Heart left ventricle (tissue), 16 donors: Measurements from ENCODE around the gene SLC16A11. TPM values are rescaled to one million over a fixed set of nuclear protein-coding genes. Genes with fewer than 3 reads are reported as not detected.

ENCODE experiments used
- ATAC-seq, 4 donors: fragments of 200-7000 bp; cut with Tn5 transposase; one replicate each; pipeline ENCODE4 v1.9.1; 2020 to 2022; ENCODE audit warnings: moderate library complexity in 4 of 4, mild to moderate bottlenecking in 3 of 4, moderate number of reproducible peaks in 1 of 4
- DNase-seq, 5 donors: peaks; one replicate each; pipeline ENCODE4 v3.0.0-alpha.2; 2020
- H3K27ac ChIP-seq, 12 donors: fragments of 200-600 bp; sonication (generic) in 4 of 12; one replicate each; pipeline versions ENCODE4 v1.5.0 to v1.8.0; 2016 to 2022; ENCODE audit warnings: mild to moderate bottlenecking in 2 of 12
- H3K27me3 ChIP-seq, 9 donors: fragments of 200-600 bp; sonication (generic) in 2 of 9; one replicate each; pipeline versions ENCODE4 v1.5.1 to v1.8.0; 2016 to 2022; ENCODE audit warnings: mild to moderate bottlenecking in 3 of 9
- H3K36me3 ChIP-seq, 9 donors: fragments of 200-600 bp; sonication (generic) in 2 of 9; one replicate each; pipeline versions ENCODE4 v1.5.0 to v1.8.0; 2018 to 2022; ENCODE audit warnings: mild to moderate bottlenecking in 2 of 9
- H3K4me1 ChIP-seq, 12 donors: fragments of 200-600 bp; sonication (generic) in 4 of 12; one replicate each; pipeline versions ENCODE4 v1.5.0 to v1.8.0; 2016 to 2022; ENCODE audit warnings: mild to moderate bottlenecking in 3 of 12
- H3K4me3 ChIP-seq, 12 donors: fragments of 200-600 bp; sonication (generic) in 4 of 12; one replicate each; pipeline versions ENCODE4 v1.5.0 to v1.8.0; 2017 to 2022; ENCODE audit warnings: mild to moderate bottlenecking in 9 of 12, moderate library complexity in 4 of 12
- H3K9me3 ChIP-seq, 12 donors: fragments of 200-600 bp; sonication (generic) in 4 of 12; one replicate each; pipeline versions ENCODE4 v1.5.0 to v1.8.0; 2016 to 2022; ENCODE audit warnings: mild to moderate bottlenecking in 1 of 12
- CTCF ChIP-seq, 12 donors: fragments of 200-600 bp; sonication (generic) in 4 of 12; IDR thresholded peaks; one replicate each; pipeline versions ENCODE4 v1.5.0 to v1.8.0; 2018 to 2022; ENCODE audit warnings: antibody characterized with exemption in 12 of 12, mild to moderate bottlenecking in 5 of 12
- POLR2A ChIP-seq, 2 donors: fragments of 450-650 bp; IDR thresholded peaks; one replicate each; pipeline ENCODE4 v1.6.1; 2017; ENCODE audit warnings: antibody characterized with exemption in 2 of 2, mild to moderate bottlenecking in 2 of 2, moderate library complexity in 2 of 2
- WGBS, 4 donors: extraction: QIAGEN DNeasy Blood & Tissue Kit in 2 of 4; methylation state at CpG; one replicate each; pipeline versions ENCODE4 v1.1.5 to v1.1.7; 2013 to 2018; 5-methylcytosine and 5-hydroxymethylcytosine counted together
- intact Hi-C, 10 donors: fragments of 100-400 bp; cut with DNase I; formaldehyde crosslinking; loops; one replicate each; pipeline versions ENCODE4 v1.11.1 to v1.14.2; 2022
- polyA plus RNA-seq, 2 donors: library from polyadenylated mRNA; stranded (reverse); fragments of 200-250 nt; gene quantifications; one replicate each; pipeline ENCODE4 v1.2.3, GENCODE V29; 2013
- total RNA-seq, 9 donors: library from RNA; depleted of rRNA in 2 of 9; stranded (reverse); fragments of >200 nt in 2 of 9; fragmentation: NEBNext Ultra II Directional in 3 of 9; extraction: Animal tissue kit (Norgen Biotek cat#: 25700) in 3 of 9; gene quantifications; one replicate each; pipeline versions ENCODE4 v1.1.0 to v1.2.4, GENCODE V29; 2016 to 2023
- donor health status: ischemic (EF 13 %, LVEDD 7.1; RV severe dilation, severe dysfunction).
- donor health status: healthy with polysubstance abuse.
- donor health status: DM: no; HTN: yes; CAD: no.
- donor health status: DM: no; HTN: no; CAD: no.
- donor health status: ischemic (EF 25% LVEDD 6.9; RV normal size, moderate dysfunction).
- donor health status: ischemic (EF 25% LVEDD 5.7; RV mildly dilated, moderate dysfunction).
- donor health status: healthy.
- donor health status: DM: yes; HTN: yes; CAD: no.
- donor health status: ischemic (EF 35%, LVEDD 5.7; RV mildly dilated, moderate dysfunction).
- donor health status: nonischemic (EF 11% LVEDD 7.7; RV severe dilation, severe dysfunction).
- donor health status: DM: yes; HTN: yes; CAD: no.
- donor health status: PGD.
- donor health status: ischemic (EF 29% LVEDD 5.4; RV normal size, mild dysfunction).
- donor health status: nonischemic (EF 23%, LVEDD 6.1; RV moderate dilation, normal function).

SLC16A11 gene
- total and polyA plus RNA-seq, 11 donors = 0.19 to 1.4 (median 0.79) TPM; not detected in 1

- TF ChIP-seq POLR2A (IDR thresholded peaks at IDR 0.05) = no peak
- no peak for TF ChIP-seq CTCF (IDR thresholded peaks at IDR 0.05)
- DNase-seq (no peak), ATAC-seq (no peak)
- Histone ChIP-seq H3K4me1 (peaks cover 5 to 84% (median 39%) of the 10 kb centered on the region in 12 donors), H3K27me3 (peaks cover 0 to 24% (median 0%) of the 10 kb centered on the region in 9 donors), H3K36me3 (peaks cover 0 to 42% (median 9%) of the 10 kb centered on the region in 9 donors), H3K9me3 (no peaks in the 10 kb centered on the region), H3K4me3 (peak overlapping the region in 8 of 12 donors; percentile 56 to 79 (median 64)), H3K27ac (peak overlapping the region in 5 of 12 donors; percentile 47 to 97 (median 78))
- intact Hi-C loops = loop anchor here in 1 of 10 donors (10.0 kb wide), 1 partner anchor 270 kb away; the partner anchor contains the start of gene XAF1
- WGBS, 4 donors = 61 to 82% (median 68%) methylated on average over 1 of the region's 1 CpG
These were observed 18.6 kb downstream of the SLC16A11 start for GRCh38 chr17:7025245-7025644.

GRCh38 chr17:7024402-7024785, 19.5 kb downstream of the SLC16A11 start:
- peak overlapping the region in 11 of 12 donors; percentile 12 to 79 (median 60) for H3K4me3 ChIP-seq
- intact Hi-C loops = loop anchor here in 2 of 10 donors (5.0 to 10.0 kb wide), 2 partner anchors 112 to 270 kb away; partner anchors contain the start of gene XAF1 (in 1 of the 2)
- H3K9me3 ChIP-seq = no peaks in the 10 kb centered on the region
- H3K4me1 ChIP-seq = peaks cover 5 to 82% (median 37%) of the 10 kb centered on the region in 12 donors
- DNase-seq = peak in 1 of 5 donors; percentile 22
- TF ChIP-seq CTCF (IDR thresholded peaks at IDR 0.05) (no peak), POLR2A (IDR thresholded peaks at IDR 0.05) (no peak)
- no peak for ATAC-seq
- H3K27ac ChIP-seq = peak overlapping the region in 6 of 12 donors; percentile 13 to 97 (median 59)
- peaks cover 0 to 24% (median 0%) of the 10 kb centered on the region in 9 donors for H3K27me3 ChIP-seq
- peaks cover 0 to 38% (median 9%) of the 10 kb centered on the region in 9 donors for H3K36me3 ChIP-seq
- WGBS, 4 donors = 54 to 65% (median 60%) methylated on average over 4 to 8 of the region's 8 CpGs

GRCh38 chr17:7023576-7024401, 20.1 kb downstream of the SLC16A11 start:
- intact Hi-C loops = loop anchor here in 2 of 10 donors (5.0 to 10.0 kb wide), 2 partner anchors 111 to 269 kb away; partner anchors contain the start of gene XAF1 (in 1 of the 2)
- no peaks in the 10 kb centered on the region for H3K9me3 ChIP-seq
- H3K27ac ChIP-seq = peak overlapping the region; percentile 80 to 99 (median 96)
- ATAC-seq (peak; percentile 30 to 75 (median 64)), DNase-seq (peak; percentile 90 to 97 (median 92))
- peaks cover 5 to 82% (median 35%) of the 10 kb centered on the region in 12 donors for H3K4me1 ChIP-seq
- peak overlapping the region; percentile 32 to 79 (median 62) for H3K4me3 ChIP-seq
- H3K36me3 ChIP-seq = peaks cover 0 to 38% (median 6%) of the 10 kb centered on the region in 9 donors
- H3K27me3 ChIP-seq = peaks cover 0 to 24% (median 0%) of the 10 kb centered on the region in 9 donors
- WGBS, 4 donors = 23 to 40% (median 26%) methylated on average over 33 to 51 of the region's 51 CpGs
- TF ChIP-seq CTCF (IDR thresholded peaks at IDR 0.05) (no peak), POLR2A (IDR thresholded peaks at IDR 0.05) (peak in 1 of 2 donors; percentile 74)
